Middle frontal gyrus (tissue), 1 donor: Measurements from ENCODE around the gene CALCR.
"Not testable (repeated sequence)": the region's sequence is repeated elsewhere in the genome, so short reads cannot be mapped to it uniquely, and the experiment has no call there.

Experiments used
- DNase-seq: peaks from one replicate; pipeline ENCODE4 v3.0.0-alpha.2; 2015; ENCODE audit warnings: low spot score; ENCODE audit errors: extremely low spot score

CALCR gene

GRCh38 chr7:93562106-93562505 is 12.4 kb downstream of the CALCR start:
- no peak for DNase-seq

- DNase-seq = no peak
These were observed 14.7 kb downstream of the CALCR start for GRCh38 chr7:93559639-93560491.

GRCh38 chr7:93558705-93559614 is 15.6 kb downstream of the CALCR start:
- DNase-seq = no peak

- no peak for DNase-seq
These were observed 22.6 kb downstream of the CALCR start for GRCh38 chr7:93551931-93552330.

DNA sequence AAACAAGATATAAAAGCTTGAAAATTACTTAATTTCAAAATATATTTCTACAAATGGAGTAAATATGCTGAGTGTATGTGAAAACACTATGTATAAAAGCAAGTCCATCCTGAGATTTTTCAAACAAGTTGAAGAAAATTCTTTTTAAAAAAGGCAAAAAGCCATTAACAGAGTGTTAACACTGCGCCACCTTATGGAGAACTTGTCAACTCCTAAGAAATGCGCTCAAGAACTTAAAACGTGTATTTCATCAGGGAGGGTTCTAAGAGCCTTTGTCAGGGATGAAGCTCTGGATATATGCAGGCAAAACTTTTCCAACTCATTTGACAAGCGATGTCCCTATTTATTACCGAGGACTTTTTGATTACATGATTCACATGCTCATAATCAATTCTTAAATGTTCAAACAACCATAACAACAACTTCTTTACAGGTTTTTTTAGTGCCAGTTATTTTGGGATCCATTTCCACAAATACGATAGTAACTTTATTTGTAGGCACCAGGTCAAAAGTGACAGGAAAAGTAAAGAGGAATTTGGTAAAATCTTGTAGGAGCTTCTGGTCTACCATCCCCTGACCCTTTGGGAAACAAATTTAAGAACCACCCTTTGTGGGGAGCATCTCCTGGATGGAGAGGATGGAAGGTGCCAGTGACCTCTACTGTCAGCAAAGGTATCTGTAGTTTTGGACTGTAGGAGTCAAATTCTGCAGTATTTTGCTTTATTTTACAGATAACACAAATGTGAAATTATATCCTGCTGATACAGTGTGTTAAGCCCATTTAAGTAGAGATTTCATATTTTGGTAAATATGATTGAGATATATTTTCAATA is 23.2 kb downstream of the CALCR start:
- no peak for DNase-seq

DNA sequence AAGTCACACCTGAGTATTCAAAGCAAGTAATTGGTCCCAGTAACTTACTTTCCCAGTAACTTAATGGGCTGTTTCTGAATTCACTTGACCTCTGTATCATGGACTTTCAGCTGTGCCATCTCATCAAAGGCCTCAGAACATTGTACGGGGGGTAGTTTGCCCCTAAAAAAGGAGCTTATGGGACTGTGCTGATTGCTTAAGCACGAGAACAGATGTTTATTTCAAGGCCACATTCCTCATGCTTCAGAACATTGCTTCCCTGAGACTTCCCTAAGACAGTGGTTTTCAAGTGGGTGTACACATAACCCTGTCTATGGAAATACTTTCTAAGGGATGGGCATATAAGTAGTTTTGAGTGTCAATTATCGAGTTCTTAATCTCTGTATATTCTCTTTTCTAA is 26.8 kb downstream of the CALCR start:
- DNase-seq = no peak

- no peak for DNase-seq
These were observed 29.8 kb downstream of the CALCR start for GRCh38 chr7:93544691-93545090.

DNA sequence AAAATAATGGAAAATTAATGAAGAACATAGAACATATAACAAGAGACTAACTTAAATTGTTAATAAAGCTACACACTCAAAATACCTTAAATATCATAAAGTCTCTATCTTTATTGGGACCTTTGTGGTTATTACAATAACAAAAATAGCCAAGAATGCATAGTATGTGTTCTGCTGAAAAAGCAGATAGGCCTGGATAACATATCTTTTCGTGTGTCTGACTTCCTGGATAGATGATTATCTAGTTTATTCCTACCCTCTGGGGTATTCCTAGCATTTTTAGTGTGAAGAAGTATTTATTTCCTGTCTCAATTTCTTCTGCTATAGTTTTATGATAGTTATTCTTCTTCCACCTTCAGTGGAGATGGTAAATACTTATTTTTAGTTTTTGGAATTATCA is 36.5 kb downstream of the CALCR start:
- DNase-seq = no peak

DNA sequence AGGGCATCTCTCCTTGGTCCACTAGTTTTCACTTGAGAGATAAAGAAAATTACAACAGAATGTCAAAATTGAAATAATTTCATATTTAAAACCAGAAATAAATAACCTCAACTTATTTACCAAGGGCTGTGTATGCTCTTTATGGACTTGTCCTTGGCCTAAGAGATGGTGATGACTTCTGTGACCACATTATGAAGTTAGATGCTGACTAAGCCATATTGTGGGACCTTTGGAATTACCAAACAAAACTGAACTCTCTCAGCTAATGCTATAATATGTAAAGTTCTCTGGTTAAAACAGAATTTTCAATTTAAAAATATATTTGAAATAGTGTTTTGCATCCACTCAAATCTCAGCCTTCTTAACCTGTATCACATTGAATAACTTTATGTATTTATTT is 38.9 kb downstream of the CALCR start:
- no peak for DNase-seq

- DNase-seq = no peak
These were observed 43.8 kb downstream of the CALCR start for GRCh38 chr7:93530701-93531100.

- no peak for DNase-seq
These were observed 57.7 kb downstream of the CALCR start for GRCh38 chr7:93516834-93517233.

DNA sequence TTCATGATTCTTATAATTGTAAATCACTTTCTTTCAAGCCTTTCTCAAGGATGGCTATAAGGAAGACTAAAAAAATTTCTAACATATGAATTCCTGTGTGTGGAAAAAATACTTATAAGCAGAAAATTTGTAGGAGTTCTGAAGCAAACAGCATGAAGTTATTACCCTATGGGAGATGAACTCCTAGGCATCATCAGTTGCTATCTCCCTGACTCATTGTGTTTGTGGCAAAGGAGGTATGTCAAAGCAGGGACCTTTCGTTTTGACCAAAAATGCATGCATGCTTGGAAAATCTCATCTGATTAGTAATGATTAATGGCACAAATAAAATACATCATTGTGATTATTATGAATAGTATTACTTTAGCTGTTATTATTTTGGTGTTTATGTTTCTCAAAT is 59.4 kb downstream of the CALCR start:
- no peak for DNase-seq

DNA sequence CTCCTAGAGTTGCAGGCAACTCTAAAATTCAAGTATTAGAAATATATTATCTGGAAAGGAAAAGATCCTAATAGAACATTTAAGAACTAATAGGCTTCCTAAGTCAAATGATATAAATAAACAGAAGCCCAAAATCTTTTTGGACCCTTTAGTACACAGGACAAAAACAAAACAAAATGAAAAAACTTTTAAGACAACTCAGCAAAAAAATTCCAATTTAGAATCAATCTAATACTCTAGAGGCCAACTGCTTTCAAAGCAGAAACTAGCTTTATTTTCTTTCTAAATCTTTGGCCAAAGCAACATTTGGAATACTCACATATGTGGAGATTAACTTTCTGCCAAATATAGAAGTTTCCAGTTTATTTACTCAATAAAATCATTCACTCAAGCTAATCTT is 65.2 kb downstream of the CALCR start:
- DNase-seq = no peak

- DNase-seq = no peak
These were observed 71.4 kb downstream of the CALCR start for GRCh38 chr7:93503088-93503487.

- not testable (repeated sequence) for DNase-seq
These were observed 82.7 kb downstream of the CALCR start for GRCh38 chr7:93491860-93492259.

DNA sequence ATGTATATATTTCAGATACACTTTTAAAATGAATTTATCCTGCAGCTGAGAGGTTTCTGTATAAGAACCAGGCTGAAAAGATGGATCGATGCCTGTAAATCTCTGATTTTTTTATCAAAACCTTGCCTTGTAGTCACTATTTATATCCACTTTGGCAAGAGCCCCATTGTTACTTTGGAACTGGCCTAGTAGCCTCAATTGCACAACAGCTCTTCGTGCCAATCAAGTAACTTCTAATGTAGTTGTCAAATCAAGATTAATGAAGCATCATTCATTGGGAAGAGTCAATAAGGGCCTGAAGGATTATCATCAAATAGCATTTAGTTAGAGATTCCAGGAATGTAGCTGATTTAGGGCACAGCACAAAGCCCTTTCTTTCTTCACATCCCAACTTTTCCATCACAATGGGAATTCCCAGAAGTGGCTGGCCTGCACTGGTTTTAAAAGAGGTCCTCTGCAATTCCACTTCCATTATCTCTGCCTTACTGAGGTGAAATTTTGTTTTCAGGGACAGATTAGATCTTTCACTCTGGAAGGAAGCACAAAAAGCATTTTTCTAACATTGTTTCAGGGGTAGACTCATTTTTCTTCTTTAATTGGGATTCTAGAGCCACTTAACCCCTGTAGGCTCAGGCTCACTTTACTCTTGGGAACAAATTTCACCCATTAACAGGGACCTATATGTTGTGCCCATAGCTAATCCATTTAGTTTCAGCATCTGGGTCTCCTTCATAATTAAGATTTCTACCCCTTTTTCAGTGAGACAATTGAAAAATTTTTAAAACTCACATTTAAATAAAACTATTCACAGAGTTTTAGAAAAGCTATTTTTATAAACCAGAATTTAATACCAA is 97.8 kb downstream of the CALCR start:
- no peak for DNase-seq

DNA sequence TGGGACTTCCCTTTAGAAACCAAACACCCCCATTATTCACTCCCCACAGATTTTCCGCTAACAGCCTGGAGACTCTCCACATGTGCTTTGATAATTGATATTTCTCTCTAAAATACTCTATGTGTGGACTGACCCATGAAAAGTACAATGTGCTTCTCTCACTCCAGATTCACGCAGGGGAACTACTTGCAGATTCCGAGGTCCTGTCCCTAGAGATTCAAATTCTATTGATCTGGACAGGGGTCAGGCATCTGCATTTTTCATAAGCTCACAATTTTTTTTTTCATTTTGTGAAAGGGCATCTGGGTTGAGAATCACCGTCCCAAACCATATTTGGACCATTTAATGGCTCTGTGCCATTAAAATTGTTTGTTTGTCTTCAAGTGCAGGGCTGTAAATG is 98.7 kb downstream of the CALCR start:
- DNase-seq = no peak

DNA sequence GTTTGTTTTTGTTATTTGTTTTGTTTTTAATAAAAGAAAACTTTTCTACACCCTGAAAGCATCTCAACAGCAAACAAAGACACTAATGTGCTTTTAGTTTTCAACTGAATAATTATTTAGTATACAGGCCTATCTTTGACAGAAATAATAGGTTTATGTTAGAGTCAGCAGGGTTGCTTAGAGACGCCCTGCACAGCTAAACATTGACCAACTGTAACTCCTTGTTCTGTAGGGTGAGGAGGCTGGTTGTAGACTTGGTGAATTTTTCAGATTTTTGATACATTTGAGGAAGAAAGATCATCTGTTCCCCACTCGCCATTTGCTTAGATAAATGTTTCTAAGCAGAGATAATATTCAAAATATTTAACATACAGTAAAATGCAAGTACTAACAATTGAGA is 103.1 kb downstream of the CALCR start:
- DNase-seq = no peak

- DNase-seq = no peak
These were observed 110.8 kb downstream of the CALCR start for GRCh38 chr7:93463764-93464163.

- DNase-seq = no peak
These were observed 113.2 kb downstream of the CALCR start for GRCh38 chr7:93461350-93461749.

DNA sequence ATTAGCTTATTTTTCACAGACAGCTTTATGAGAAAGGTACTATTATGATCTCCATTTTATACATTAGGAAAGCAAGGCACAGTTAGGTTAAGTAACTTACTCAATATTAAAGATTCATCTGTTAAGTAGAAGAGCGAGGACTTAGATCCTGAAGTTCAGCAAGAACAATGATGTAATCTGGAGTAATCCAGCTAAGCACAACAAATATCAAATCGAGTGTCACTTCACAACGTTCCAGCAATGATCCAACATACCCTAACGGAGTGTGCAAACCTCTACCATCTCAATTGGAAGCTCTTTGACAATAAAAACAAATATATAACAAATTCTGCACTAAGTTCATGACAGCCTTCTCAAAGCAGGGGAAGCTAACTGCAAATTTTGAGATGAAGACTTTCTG is 121.3 kb downstream of the CALCR start:
- DNase-seq = no peak
